Midbrain (tissue), 1 donor: ENCODE results near the gene FOXK1.
A peak's percentile ranks its signal among the peaks of the same experiment; 100 is the strongest.
"Not testable (repeated sequence)": the region's sequence is repeated elsewhere in the genome, so short reads cannot be mapped to it uniquely, and the experiment has no call there.

Experiments used
- DNase-seq: peaks from one replicate; lab custom pipeline; 2025; lab: John Stamatoyannopoulos, UW

The FOXK1 gene

GRCh38 chr7:4667776-4668509 lies 14.2 kb upstream of the FOXK1 start:
- DNase-seq = no peak

GRCh38 chr7:4668510-4668847 lies 13.6 kb upstream of the FOXK1 start:
- DNase-seq = no peak

GRCh38 chr7:4670791-4671190 lies 11.3 kb upstream of the FOXK1 start:
- DNase-seq = no peak

- no peak for DNase-seq
Measured at GRCh38 chr7:4675771-4676367, 6.2 kb upstream of the FOXK1 start.

- DNase-seq = not testable (repeated sequence)
Measured at GRCh38 chr7:4677518-4677917, 4.6 kb upstream of the FOXK1 start.

GRCh38 chr7:4681218-4681851 lies 760 bp upstream of the FOXK1 start:
- DNase-seq = no peak

- no peak for DNase-seq
Measured at GRCh38 chr7:4682621-4683042, 537 bp downstream of the FOXK1 start.

- DNase-seq = no peak
Measured at GRCh38 chr7:4683043-4683883, 1.2 kb downstream of the FOXK1 start.

GRCh38 chr7:4683884-4684565 lies 1.9 kb downstream of the FOXK1 start:
- DNase-seq = peak; percentile 37

GRCh38 chr7:4684846-4685245 lies 2.8 kb downstream of the FOXK1 start:
- no peak for DNase-seq

- DNase-seq = not testable (repeated sequence)
Measured at GRCh38 chr7:4685676-4686075, 3.6 kb downstream of the FOXK1 start.

- DNase-seq = no peak
Measured at GRCh38 chr7:4687956-4688355, 5.9 kb downstream of the FOXK1 start.

GRCh38 chr7:4689151-4689550 lies 7.1 kb downstream of the FOXK1 start:
- no peak for DNase-seq

GRCh38 chr7:4689668-4690067 lies 7.6 kb downstream of the FOXK1 start:
- no peak for DNase-seq

- DNase-seq = no peak
Measured at GRCh38 chr7:4690953-4691856, 9.1 kb downstream of the FOXK1 start.

GRCh38 chr7:4692055-4692454 lies 10.0 kb downstream of the FOXK1 start:
- no peak for DNase-seq

- not testable (repeated sequence) for DNase-seq
Measured at GRCh38 chr7:4692622-4693021, 10.5 kb downstream of the FOXK1 start.

GRCh38 chr7:4693152-4693551 lies 11.1 kb downstream of the FOXK1 start:
- DNase-seq = no peak

GRCh38 chr7:4693749-4694148 lies 11.7 kb downstream of the FOXK1 start:
- DNase-seq = no peak

- no peak for DNase-seq
Measured at GRCh38 chr7:4694305-4694704, 12.2 kb downstream of the FOXK1 start.
